Activated CD4-positive, CD25-positive, alpha-beta regulatory T cell treated with anti-CD3 and anti-CD28 coated beads, Interleukin-2, amount 50 U/mL, for 16 hours (primary cell): ENCODE results near the gene CBFA2T3.
"Not testable (repeated sequence)": the region's sequence is repeated elsewhere in the genome, so short reads cannot be mapped to it uniquely, and the experiment has no call there.

Experiments used
- DNase-seq: peaks from one replicate; pipeline ENCODE4 v3.0.0-alpha.2; 2020; ENCODE audit warnings: low read depth, low spot score

CBFA2T3 gene

DNA sequence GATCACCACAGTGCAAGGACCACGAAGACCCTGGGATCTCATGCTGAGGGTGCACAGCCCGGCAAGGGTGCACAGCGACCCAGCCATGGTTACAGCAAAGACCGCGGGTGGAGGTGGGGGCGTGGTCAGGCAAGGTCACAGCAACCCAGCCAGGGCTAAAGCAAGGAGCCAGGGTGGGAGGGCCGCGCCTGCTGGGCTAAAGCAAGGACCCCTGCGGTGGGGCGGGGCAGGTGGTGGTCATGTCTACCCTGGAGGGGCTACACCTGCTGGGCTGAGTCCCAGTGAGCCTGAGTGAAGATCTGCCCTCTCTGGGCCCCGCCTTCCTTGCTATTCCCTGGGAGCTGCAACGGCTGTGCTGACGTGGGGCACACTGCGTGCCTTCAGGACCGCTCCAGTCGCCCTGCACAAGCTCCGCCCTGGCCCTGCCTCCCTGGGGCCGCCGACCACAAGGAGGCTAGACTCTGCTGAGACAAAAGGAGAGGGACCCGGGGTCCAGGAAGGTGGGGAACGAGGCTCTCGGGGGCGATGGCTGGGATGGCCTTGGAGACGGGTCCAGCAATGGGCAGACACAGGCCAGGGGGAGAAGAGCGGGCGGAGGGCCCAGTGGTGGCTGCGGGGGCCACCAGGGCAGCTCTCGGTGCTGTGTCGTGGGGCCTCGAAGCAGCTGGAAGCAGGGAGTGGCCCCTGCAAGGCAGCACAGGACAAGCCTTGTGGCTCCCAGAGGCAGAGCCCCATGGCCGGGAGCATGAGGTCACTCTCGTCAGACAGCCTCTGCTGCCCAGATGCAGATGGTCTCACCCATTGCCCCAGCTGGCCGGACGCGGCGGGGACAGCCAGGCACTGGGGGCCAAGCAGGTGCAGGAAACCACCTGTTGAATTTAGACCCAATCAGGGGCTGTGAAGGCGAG lies 52.8 kb downstream of the CBFA2T3 start:
- DNase-seq = no peak

- DNase-seq = no peak
Observed at GRCh38 chr16:88923450-88923849, 53.6 kb downstream of the CBFA2T3 start.

GRCh38 chr16:88922826-88923410 lies 54.1 kb downstream of the CBFA2T3 start:
- no peak for DNase-seq

GRCh38 chr16:88922114-88922825 lies 54.7 kb downstream of the CBFA2T3 start:
- DNase-seq = no peak

DNA sequence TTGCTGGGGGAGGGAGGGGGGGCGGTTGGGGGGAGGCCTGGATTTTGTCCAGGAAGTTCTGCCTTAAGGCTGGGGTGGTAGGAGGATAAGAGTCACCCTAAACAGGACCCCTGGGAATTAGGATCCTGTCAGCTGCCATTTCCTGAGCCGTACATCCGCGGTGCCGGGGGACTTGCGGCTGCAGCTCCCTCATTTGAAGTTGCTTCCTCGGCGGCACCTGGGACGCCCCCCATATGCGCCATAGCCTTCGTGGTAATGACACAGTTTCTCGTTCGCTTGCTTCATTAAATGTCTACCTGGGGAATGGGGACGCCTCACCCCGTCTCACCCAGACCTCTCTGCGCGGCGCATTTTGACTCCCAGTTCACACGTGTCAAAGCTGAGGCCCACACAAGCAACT lies 55.4 kb downstream of the CBFA2T3 start:
- no peak for DNase-seq

DNA sequence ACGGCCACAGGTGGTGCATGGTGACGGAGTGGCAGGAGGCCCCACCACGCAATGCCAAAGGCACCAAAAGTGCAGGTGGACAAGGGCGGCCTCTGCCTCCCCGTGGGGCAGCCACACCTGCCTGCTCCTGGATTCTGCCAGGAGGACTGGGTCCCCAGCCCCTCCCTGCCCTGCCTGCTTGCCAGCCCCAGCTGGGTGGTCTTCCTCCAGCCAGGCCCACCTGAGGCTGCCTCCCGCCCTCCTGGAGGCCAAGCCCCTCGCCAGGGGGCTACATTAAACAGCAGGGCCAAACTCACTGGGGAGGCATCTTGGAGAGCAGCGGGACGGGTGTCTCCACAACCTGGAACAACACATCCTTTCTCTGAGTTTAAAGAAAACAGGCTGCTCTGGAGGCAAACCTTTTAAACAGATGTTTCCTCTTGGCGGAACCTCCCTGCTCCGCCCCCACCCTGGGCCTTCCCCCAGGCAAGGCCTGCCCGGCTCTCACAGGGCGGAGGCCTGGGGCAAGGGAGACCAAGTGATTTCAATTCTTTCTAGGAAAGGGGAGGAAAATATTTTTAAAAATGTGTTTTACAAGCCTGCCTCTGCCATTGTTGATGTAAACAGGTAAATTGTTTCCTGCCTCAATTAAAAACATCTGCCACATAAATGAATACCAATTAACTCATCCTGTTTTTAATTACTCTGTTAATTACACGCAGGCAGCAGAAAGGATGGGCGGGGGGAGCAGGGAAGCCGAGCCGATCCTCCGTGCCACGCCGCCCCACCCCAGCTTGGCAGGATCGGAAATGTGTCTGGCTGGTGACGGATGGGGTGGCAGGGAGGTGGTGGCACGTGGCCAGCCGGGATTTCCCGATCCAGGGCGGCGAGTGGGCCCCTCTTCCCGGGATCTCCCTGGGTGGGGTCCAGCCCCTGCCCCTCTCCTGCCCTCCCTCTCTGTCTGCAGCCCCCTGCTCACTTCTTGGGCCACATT lies 56.1 kb downstream of the CBFA2T3 start:
- no peak for DNase-seq

- no peak for DNase-seq
Observed at GRCh38 chr16:88919936-88920335, 57.1 kb downstream of the CBFA2T3 start.

- DNase-seq = not testable (repeated sequence)
Observed at GRCh38 chr16:88918896-88919295, 58.1 kb downstream of the CBFA2T3 start.

GRCh38 chr16:88917915-88918627 lies 58.9 kb downstream of the CBFA2T3 start:
- DNase-seq = no peak

DNA sequence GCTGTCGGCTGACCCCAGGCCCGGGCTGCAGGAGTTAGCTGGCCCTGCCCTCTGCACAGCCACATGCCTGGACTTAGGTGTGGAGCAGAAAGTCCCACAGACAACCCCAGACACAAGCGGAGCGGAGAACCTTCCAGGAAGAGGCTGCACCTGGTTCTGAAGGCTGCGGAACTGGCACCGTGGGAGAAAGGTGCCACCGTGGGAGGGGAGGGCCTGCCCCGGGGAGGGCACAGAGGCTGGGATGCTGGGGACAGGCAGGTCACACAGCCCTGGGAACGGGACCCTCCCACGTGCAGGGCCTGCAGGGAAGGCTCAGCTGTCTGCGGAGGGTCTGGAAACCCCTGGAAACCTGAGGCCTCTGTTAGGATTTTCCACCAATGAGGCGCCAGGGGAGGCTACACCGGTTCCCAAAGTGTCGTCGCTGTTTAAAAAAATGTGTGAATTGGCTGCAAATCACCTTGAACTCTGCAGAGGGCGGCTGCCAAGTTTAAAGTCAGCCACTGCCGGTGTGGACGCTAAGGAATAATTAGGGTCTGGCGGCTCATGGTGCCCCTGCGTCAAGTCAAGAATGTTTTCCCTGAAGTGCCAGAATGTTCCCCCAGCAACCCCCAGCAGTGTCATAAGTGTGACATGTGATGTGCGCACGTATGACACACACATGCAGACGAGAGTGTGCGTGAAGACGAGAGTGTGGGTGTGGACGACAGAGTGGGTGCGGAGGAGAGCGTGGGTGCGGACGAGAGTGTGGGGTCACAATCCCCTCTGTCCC lies 59.7 kb downstream of the CBFA2T3 start:
- DNase-seq = no peak

DNA sequence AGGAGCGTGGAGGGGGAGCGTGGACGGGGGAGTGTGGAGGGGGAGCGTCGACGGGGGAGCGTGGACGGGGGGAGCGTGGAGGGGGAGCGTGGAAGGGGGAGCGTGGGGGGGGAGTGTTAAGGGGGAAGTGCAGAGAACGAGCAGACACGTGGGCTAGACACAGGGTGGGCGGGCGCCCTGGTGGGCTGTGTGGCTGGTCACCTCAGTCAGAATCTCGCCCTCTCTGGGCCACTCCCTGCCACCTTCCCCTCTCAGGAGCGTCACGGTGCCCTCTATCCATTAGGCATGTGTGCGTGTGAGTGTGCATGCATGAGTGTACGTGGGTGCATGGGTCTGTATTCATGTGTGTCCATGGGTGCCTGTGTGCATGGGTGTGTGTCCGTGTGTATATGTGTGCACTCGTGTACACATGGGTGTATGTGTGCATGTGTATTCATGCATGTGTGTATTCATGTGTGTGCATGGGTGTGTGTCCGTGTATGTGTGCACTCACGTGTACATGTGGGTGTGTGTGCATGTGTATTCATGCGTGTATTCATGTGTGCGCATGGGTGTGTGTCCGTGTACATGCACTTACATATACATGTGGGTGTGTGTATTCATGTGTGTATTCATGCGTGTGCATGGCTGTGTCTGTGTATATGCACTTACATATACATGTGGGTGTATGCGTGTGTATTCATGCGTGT lies 61.2 kb downstream of the CBFA2T3 start:
- no peak for DNase-seq

GRCh38 chr16:88914750-88915368 lies 62.1 kb downstream of the CBFA2T3 start:
- no peak for DNase-seq

DNA sequence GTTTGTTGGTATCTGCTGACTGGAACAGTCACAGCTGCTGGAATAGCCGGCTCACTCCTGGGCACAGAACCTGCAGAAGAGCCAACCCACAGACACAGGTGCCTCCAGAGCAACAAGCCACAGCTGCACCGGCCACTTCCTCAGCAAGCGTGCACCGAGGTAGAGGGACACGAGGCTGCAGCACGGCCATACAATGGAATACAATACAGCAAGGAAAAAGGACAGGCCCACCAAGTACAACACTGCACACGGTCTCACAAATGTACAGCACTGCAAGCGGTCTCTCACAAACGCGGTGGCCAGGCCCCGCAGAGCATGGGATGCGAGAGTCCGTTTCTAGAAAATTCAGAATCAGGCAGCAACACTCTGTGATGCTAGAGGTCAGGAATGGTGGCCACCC lies 63.1 kb downstream of the CBFA2T3 start:
- no peak for DNase-seq

- no peak for DNase-seq
Observed at GRCh38 chr16:88913001-88913612, 63.9 kb downstream of the CBFA2T3 start.

DNA sequence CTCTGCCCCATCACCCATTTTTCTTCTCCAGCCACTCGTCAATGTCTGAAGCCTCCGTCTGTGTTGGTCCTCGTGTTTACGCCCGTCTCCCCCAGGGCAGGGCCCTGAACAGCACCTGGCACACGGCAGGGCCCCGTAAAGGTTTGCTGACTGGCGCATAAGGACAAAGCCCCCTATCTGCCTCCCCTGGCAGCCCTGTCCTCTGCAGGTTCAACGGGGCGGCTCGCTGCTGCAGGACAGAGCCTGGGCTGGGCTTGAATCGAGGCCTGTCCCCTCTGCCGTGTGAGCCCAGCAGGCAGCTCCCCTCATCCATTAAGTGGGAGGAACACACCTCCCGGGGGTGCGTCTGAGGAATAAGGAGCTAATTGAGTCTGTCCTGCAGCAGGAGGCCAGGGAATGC lies 64.5 kb downstream of the CBFA2T3 start:
- DNase-seq = no peak

- DNase-seq = no peak
Observed at GRCh38 chr16:88911946-88912310, 65.1 kb downstream of the CBFA2T3 start.

DNA sequence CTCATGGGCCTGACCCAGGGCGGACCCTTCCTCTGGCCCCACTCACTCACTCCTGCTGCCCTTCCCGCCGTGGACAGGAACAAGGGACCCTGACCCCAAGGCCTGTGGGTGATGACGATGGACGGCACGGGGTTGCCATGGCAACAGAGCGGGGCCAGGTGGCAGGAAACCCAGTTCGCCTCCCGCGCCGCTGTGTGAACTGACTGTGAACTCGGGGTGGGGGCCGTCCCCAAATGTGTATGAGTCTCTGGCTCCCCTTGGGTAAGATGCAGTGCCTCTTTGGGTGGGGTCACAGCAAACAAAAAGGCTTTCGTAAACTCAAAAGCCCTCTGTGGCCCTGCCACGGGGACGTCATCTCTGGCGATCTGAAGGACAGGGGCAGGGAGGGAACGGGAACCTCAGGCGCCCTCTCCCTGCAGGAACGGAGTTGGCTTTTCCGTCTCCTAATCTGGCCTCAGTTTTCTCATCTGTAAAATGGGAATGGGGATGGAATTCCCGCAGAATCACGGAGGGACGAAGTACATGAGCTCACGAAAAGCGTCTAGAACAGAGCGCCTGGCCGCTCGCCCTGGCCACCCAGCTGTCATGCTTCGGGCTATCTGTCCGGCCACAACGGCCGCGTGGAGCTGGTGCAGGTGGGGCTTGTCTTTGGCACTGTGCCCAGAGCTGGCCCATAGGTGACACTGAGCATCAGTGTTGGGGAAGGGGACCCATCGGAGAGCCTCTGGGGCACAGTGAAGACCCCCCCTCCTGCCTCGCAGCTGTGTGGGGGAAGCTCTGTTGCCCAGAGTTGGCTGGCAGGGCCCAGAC lies 65.7 kb downstream of the CBFA2T3 start:
- no peak for DNase-seq
